Measurements from ENCODE around the gene ZFX.

ZFX gene

GRCh38 chrX:24166078-24166477 lies 16.5 kb downstream of the ZFX start:
- no peak overlapping the region for H3K4me3 ChIP-seq (ENCODE audit: low read depth, low read length)
- DNase-seq (ENCODE audit: low read depth) = peak; percentile 63
- no peak for TF ChIP-seq CTCF (IDR thresholded peaks at IDR 0.05; ENCODE audit: control insufficient read depth, extremely low read depth, insufficient read depth)

GRCh38 chrX:24167719-24168472 lies 18.4 kb downstream of the ZFX start:
- no peak for DNase-seq (ENCODE audit: low read depth)
- H3K4me3 ChIP-seq (ENCODE audit: low read depth, low read length) = no peak overlapping the region
- TF ChIP-seq CTCF (IDR thresholded peaks at IDR 0.05; ENCODE audit: control insufficient read depth, extremely low read depth, insufficient read depth) = no peak

GRCh38 chrX:24168807-24169206 lies 19.3 kb downstream of the ZFX start:
- TF ChIP-seq CTCF (IDR thresholded peaks at IDR 0.05; ENCODE audit: control insufficient read depth, extremely low read depth, insufficient read depth) = no peak
- no peak overlapping the region for H3K4me3 ChIP-seq (ENCODE audit: low read depth, low read length)

GRCh38 chrX:24169211-24169610 lies 19.7 kb downstream of the ZFX start:
- H3K4me3 ChIP-seq (ENCODE audit: low read depth, low read length) = no peak overlapping the region
- TF ChIP-seq CTCF (IDR thresholded peaks at IDR 0.05; ENCODE audit: control insufficient read depth, extremely low read depth, insufficient read depth) = no peak
- DNase-seq (ENCODE audit: low read depth) = no peak

More at GRCh38 chrX:24168807-24169206, 19.3 kb downstream of the ZFX start:
- DNase-seq (ENCODE audit: low read depth) = no peak

- DNase-seq (ENCODE audit: low read depth) = no peak
- H3K4me3 ChIP-seq (ENCODE audit: low read depth, low read length) = no peak overlapping the region
- TF ChIP-seq CTCF (IDR thresholded peaks at IDR 0.05; ENCODE audit: control insufficient read depth, extremely low read depth, insufficient read depth) = no peak
Measured at GRCh38 chrX:24173115-24173847, 23.8 kb downstream of the ZFX start.

- no peak for DNase-seq (ENCODE audit: low read depth)
- no peak for TF ChIP-seq CTCF (IDR thresholded peaks at IDR 0.05; ENCODE audit: control insufficient read depth, extremely low read depth, insufficient read depth)
- no peak overlapping the region for H3K4me3 ChIP-seq (ENCODE audit: low read depth, low read length)
Measured at GRCh38 chrX:24175276-24175675, 25.7 kb downstream of the ZFX start.
